Choroid plexus epithelial cell (primary cell): ENCODE results near the gene SLC25A44.

Source experiments
- DNase-seq: peaks from one replicate; pipeline ENCODE4 v3.0.0-alpha.2; 2010; ENCODE audit warnings: low read depth
- H3K4me3 ChIP-seq: 2 replicates; pipeline ENCODE4 v1.5.1; 2011; ENCODE audit warnings: low read depth, mild to moderate bottlenecking, control low read depth, low read length, moderate library complexity
- TF ChIP-seq, protein P1 (sequence below): conservative IDR thresholded peaks from 2 replicates; pipeline ENCODE4 v1.5.1; 2011; ENCODE audit warnings: low read depth, mild to moderate bottlenecking, control low read depth, inconsistent platforms, low read length, moderate library complexity

Gene SLC25A44

DNA sequence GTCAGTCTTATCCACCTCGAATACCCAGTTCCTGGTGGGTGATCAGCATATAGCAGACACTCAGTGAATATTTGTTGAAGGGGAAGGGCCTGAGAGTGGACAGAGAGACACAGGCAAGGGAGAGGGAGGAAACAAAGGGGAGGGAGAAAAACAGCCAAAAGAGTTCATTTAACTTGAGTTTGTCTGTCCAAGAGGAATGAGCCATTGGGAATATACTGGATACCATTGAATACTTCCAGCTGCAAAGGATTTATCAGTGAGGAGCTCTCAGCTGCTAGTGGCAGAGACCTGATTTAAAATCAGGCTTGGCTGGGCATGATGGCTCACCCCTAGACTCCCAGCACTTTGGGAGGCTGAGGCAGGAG is 36.6 kb downstream of the SLC25A44 start:
- no peak overlapping the region for H3K4me3 ChIP-seq
- no peak for DNase-seq
- TF ChIP-seq, protein P1, sequence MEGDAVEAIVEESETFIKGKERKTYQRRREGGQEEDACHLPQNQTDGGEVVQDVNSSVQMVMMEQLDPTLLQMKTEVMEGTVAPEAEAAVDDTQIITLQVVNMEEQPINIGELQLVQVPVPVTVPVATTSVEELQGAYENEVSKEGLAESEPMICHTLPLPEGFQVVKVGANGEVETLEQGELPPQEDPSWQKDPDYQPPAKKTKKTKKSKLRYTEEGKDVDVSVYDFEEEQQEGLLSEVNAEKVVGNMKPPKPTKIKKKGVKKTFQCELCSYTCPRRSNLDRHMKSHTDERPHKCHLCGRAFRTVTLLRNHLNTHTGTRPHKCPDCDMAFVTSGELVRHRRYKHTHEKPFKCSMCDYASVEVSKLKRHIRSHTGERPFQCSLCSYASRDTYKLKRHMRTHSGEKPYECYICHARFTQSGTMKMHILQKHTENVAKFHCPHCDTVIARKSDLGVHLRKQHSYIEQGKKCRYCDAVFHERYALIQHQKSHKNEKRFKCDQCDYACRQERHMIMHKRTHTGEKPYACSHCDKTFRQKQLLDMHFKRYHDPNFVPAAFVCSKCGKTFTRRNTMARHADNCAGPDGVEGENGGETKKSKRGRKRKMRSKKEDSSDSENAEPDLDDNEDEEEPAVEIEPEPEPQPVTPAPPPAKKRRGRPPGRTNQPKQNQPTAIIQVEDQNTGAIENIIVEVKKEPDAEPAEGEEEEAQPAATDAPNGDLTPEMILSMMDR, result no peak

DNA sequence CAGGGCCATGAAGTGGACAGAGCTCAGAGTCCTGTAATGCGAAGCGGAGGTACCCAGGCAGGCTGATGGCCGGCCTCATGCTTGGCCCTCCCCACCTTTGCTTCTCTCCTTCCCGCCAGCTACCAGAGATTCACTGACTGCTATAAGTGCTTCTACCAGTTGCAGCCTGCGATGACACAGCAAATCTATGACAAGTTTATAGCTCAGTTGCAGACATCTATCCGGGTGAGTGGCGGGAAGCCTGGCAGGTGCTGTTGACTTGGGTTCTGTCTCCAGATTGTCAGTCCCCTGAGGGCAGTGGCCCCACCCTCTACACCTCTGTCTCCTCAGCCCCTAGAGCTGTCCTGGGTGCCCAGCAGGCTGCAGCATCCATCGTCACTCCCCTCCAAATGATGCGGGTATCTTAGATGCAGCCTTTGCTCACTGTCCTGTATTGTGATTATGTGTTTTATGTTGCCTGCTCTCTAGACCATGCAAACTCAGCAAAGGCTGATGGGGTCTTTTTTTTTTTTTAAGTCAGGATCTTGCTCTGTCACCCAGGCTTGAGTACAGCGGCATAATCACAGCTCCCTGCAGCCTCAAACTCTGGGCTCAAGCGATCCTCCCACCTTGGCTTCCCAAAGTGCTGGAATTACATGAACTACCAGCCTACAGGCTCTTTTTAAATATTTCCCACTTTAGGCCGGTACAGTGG is 38.4 kb downstream of the SLC25A44 start:
- TF ChIP-seq, protein P1, result no peak
- DNase-seq, result no peak

GRCh38 chr1:156233426-156234127 is 39.7 kb downstream of the SLC25A44 start:
- peak; percentile 87 for DNase-seq
- TF ChIP-seq, protein P1, result no peak
- H3K4me3 ChIP-seq, result no peak overlapping the region

More for the DNA sequence above, 38.4 kb downstream of the SLC25A44 start:
- H3K4me3 ChIP-seq, result no peak overlapping the region

- H3K4me3 ChIP-seq, result no peak overlapping the region
- TF ChIP-seq, protein P1, result no peak
- no peak for DNase-seq
Measured at GRCh38 chr1:156236164-156236563, 42.3 kb downstream of the SLC25A44 start.

DNA sequence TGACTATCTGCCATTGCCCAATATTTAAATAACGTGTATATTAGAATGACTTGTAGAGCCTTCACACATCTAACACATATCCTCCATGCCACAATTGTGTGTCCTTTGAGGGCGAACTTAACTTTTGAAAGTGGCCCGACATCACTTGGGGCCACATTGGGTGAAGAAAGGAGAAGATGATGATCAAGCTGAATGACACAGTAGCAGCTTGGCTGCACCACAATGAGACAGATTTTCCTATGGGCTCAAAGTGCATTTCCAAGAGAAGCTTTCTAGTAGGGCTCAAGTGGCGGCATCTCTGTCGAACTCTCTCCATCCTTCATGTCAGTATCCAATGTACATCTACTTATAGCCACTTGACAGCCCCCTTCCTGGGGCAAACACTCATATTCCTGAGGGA is 44.3 kb downstream of the SLC25A44 start:
- H3K4me3 ChIP-seq, result no peak overlapping the region
- TF ChIP-seq, protein P1, result no peak
- DNase-seq, result no peak

DNA sequence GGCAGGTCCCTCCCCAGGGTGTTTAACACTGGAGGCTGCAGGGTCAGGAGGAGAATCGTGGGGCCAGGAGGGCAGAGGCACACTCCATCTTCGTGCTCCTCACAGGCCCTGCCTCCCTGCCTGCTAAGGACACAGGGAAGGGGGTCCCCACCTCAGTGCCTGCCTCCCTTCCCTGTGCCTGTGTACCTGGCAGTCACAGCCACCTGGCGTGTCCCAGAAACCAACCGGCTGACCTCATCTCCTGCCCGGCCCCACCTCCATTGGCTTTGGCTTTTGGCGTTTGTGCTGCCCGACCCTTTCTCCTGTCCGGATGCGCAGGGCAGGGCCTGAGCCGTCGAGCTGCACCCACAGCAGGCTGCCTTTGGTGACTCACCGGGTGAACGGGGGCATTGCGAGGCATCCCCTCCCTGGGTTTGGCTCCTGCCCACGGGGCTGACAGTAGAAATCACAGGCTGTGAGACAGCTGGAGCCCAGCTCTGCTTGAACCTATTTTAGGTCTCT is 47.5 kb downstream of the SLC25A44 start:
- no peak overlapping the region for H3K4me3 ChIP-seq
- TF ChIP-seq, protein P1, result no peak
- peak; percentile 62 for DNase-seq
